Muscle of leg (tissue), 11 donors: ENCODE results near the gene SCYL3. TPM values are rescaled to one million over a fixed set of nuclear protein-coding genes. Genes with fewer than 3 reads are reported as not detected.
A peak's percentile ranks its signal among the peaks of the same experiment; 100 is the strongest.

Source experiments
- DNase-seq: peaks from one replicate; pipeline ENCODE4 v3.0.0; 2013
- H3K27ac ChIP-seq: one replicate; pipeline ENCODE4 v1.5.1; 2013; ENCODE audit warnings: mild to moderate bottlenecking, low read length, control low read depth
- H3K27me3 ChIP-seq: one replicate; pipeline ENCODE4 v1.6.1; 2013; ENCODE audit warnings: low read length; ENCODE audit not compliant: control insufficient read depth, insufficient read depth
- H3K36me3 ChIP-seq: one replicate; pipeline ENCODE4 v1.6.1; 2013; ENCODE audit warnings: low read length; ENCODE audit not compliant: control insufficient read depth, insufficient read depth
- H3K4me1 ChIP-seq: one replicate; pipeline ENCODE4 v1.6.1; 2013; ENCODE audit warnings: low read length; ENCODE audit not compliant: control insufficient read depth, insufficient read depth
- H3K4me3 ChIP-seq: one replicate; pipeline ENCODE4 v1.5.1; 2013; ENCODE audit warnings: low read length, control low read depth
- H3K9me3 ChIP-seq: replicated peaks from 2 replicates; pipeline ENCODE4 v1.6.1; 2013; ENCODE audit warnings: low read depth, low read length; ENCODE audit not compliant: control insufficient read depth
- WGBS: methylation state at CpG from one replicate; pipeline ENCODE4 v1.1.5; 2013; ENCODE audit warnings: missing lambda C conversion rate; ENCODE audit not compliant: insufficient coverage; 5-methylcytosine and 5-hydroxymethylcytosine counted together
- polyA plus RNA-seq, 8 donors: library from polyadenylated mRNA; unstranded; fragments of 120-200 nt; gene quantifications; one replicate each; pipeline versions ENCODE4 v1.2.1 to v1.2.3, GENCODE V29; 2013; ENCODE audit warnings: inconsistent platforms in 1 of 8, low replicate concordance in 1 of 8; ENCODE audit not compliant: insufficient read length in 8 of 8, insufficient read depth in 1 of 8
- total RNA-seq: library from RNA; stranded (reverse); fragments of 120-200 nt; gene quantifications from one replicate; pipeline ENCODE4 v1.2.4, GENCODE V29; 2013

SCYL3 gene
- total and polyA plus RNA-seq, 9 donors, result 7.5 to 10.3 (median 8.8) TPM

DNA sequence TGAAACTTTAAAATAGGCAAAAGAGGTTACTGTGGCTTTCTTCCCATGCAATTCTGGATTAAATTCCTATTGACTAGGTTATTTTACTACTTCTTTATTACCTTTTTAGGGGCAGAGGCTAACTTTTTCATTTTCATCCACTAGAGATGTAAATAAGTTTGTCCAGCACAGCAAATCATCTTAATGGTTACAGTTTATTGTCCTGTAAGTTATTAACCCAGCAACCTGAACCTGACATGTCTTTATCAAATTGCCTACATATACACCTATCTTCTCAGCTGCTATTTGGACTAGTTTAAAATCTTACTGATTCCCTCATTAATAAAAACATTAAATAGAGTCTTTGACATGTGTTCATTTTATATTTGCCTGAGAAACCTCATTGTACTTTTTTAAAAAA lies 6.9 kb upstream of the SCYL3 start:
- Histone ChIP-seq H3K27ac (no peak overlapping the region), H3K4me1 (no peaks in the 10 kb centered on the region), H3K27me3 (peaks cover 11% of the 10 kb centered on the region), H3K4me3 (no peak overlapping the region), H3K9me3 (no peaks in the 10 kb centered on the region), H3K36me3 (no peaks in the 10 kb centered on the region)
- DNase-seq, result no peak

DNA sequence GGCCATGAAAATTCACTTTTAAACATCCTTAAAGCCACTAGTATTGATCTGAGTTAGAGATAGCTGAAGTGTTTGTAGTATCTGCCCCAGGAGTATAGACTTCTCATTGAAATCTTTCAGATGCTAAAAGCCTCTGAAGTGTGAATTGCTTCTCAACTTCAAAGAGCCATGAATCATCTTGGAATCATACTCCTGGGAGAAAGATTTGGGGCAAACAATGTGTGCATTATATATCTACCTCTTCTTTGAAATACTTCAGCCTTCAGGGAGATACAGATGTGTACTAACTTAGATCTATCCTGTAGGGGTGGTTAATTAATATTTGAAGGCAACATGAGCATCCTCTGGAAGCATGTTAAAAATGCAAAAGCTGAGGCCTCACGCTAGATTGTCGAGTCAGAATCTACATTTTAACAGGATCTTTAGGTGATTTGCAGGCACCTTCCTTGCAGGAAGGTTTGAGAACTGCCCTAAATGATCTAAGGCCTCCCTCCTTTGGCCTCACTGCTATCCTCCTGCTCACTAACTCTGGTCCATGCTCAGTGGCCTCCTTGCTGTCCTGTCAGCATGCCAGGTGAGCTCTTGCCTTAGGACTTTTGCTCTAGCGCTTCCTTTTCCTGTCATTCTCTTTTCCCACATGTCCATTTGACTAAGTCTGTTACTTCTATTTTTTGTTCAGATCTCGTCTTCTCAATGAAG lies 6.0 kb upstream of the SCYL3 start:
- DNase-seq, result no peak
- H3K9me3 ChIP-seq, result no peaks in the 10 kb centered on the region
- H3K27ac ChIP-seq, result no peak overlapping the region
- H3K4me3 ChIP-seq, result no peak overlapping the region
- WGBS, result 67% methylated on average over 4 of the region's 4 CpGs
- H3K27me3 ChIP-seq, result peaks cover 11% of the 10 kb centered on the region
- H3K36me3 ChIP-seq, result no peaks in the 10 kb centered on the region
- H3K4me1 ChIP-seq, result peaks cover under 1% of the 10 kb centered on the region

DNA sequence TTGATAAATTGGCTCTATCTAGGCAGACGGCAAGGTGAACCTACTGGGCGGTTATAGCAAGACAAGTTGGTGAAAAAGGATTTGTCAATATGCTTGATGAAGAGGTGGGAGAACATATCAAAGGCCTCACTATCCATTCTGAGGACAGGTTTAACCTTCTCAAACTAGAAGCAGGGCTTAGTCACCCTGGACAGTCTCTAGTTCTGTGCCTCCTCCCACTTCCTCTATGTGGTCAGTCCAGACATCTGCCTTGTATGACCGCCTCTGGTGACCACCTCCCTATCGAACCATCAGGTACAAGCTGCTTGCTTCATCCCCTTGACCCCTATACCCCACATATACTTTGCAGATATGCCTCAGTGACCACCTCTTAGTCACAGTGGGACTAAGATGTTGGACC lies 2.3 kb upstream of the SCYL3 start:
- WGBS, result 89% methylated on average over 1 of the region's 4 CpGs

DNA sequence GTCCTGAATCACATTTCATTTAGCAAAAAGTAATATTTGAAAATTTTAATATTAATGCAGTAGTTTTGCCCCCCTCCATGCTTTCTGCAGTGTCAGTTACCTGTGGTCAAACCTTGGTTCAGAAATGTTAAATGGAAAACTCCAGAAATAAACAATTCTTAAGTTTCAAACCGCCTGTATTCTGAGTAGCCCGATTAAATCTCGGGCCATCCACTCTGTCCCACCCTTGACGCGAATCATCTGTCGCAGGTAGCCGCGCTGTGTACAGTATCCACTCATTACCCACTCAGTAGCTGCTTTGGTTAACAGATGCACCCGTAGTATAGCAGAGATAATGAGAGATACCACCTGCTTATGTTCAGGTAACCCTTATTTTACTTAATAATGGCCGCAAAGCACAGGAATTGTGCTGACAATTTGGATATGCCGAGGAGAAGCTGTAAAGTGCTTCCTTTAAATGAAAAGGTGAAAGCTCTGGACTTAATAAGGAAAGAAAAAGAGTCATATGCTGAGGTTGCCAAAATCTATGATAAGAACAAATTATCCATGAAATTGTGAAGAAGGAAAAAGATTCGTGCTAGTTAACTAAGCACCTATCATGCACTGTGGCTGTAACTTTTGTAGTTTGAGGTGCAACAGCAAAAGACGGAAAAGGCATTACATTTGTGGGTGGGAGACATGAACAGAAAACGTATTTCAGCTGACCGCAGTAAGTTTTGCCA lies 889 bp upstream of the SCYL3 start:
- DNase-seq, result peak; percentile 11
- Histone ChIP-seq H3K4me3 (peak overlapping the region; percentile 84), H3K4me1 (peaks cover 9% of the 10 kb centered on the region), H3K27me3 (peaks cover 8% of the 10 kb centered on the region), H3K36me3 (no peaks in the 10 kb centered on the region), H3K9me3 (no peaks in the 10 kb centered on the region), H3K27ac (peak overlapping the region; percentile 97)
- 37% methylated on average over 12 of the region's 15 CpGs for WGBS

More for the DNA sequence above, 2.3 kb upstream of the SCYL3 start:
- Histone ChIP-seq H3K27me3 (peaks cover 11% of the 10 kb centered on the region), H3K9me3 (no peaks in the 10 kb centered on the region), H3K36me3 (no peaks in the 10 kb centered on the region), H3K27ac (no peak overlapping the region), H3K4me3 (no peak overlapping the region), H3K4me1 (peaks cover 9% of the 10 kb centered on the region)
- DNase-seq, result no peak

DNA sequence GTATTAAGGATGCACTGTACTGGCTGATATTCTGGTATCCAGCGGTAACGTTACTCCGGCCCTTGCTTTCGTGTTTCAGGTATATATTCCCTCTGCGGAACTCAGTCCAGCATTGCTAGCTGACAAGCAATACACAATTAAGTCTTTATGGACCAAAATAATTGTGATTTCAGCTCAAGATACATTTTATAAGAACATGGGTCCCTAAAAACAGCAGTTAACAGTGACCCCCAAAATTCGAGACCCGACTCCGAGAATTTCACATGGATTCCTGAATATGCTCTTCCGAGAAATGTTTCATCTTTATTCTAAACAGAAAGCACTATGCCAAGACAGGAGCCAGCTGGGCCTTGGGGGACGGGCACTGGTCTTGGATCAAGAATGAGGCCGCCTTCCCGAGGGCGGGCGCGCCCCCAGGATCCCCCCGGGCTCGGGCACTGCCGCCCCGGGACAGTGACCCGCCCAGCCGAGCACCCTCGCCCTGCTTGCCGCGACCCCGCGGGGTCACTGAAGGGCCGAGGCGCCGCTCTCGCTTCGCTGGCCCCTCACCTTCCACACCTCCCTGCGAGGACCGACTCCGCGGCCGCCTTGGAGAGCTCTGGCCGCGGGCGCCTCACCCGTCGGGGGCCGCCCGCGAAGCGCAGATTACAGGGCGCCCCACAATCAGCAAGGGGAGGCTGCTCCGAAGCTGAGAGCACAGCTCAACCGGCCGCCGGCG lies 610 bp downstream of the SCYL3 start:
- H3K27ac ChIP-seq, result peak overlapping the region; percentile 97
- whole genome bisulfite sequencing, result 0% methylated on average over 46 of the region's 51 CpGs
- no peaks in the 10 kb centered on the region for H3K9me3 ChIP-seq
- H3K36me3 ChIP-seq, result peaks cover 2% of the 10 kb centered on the region
- H3K27me3 ChIP-seq, result peaks cover 8% of the 10 kb centered on the region
- H3K4me3 ChIP-seq, result peak overlapping the region; percentile 84
- peak; percentile 66 for DNase-seq
- peaks cover 9% of the 10 kb centered on the region for H3K4me1 ChIP-seq

DNA sequence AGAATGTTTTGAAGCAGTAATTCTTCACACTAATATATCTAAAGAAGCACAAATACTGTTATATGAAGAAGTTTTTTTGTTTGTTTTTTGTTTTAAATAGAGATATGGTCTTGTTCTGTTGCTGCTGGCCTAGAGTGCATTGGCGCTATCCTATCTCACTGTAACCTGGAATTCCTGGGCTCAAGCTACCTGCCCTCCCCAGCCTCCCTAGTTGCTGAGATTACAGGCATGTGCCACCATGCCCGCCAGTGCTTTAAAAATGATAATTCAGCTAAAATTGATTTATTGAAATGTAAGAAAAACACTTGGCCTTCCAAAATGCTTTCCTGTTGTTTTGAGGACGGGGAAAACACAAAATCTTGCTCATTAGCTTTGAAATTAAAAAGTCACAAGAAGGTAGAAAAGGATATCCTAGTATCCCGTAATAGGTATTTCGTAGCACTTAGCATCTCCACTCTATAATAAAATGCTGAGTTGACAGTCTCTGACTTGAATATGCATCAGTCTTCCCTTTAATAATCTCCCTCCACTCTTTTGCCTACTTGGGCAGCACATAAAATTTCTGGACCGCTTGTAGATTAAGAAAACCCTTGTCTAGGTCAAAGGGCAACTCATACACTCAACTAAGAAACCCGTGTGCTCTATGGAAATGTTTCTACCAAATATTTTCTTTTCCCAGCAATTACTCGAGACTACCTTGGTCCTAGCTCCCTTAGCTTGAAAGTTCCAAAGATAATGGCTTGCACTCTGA lies 1.3 kb downstream of the SCYL3 start:
- Histone ChIP-seq H3K27ac (peak overlapping the region; percentile 97), H3K4me3 (peak overlapping the region; percentile 84), H3K27me3 (peaks cover 8% of the 10 kb centered on the region), H3K4me1 (peaks cover 9% of the 10 kb centered on the region), H3K36me3 (peaks cover 2% of the 10 kb centered on the region), H3K9me3 (no peaks in the 10 kb centered on the region)
- DNase-seq, result no peak
- 82% methylated on average over 2 of the region's 8 CpGs for WGBS

DNA sequence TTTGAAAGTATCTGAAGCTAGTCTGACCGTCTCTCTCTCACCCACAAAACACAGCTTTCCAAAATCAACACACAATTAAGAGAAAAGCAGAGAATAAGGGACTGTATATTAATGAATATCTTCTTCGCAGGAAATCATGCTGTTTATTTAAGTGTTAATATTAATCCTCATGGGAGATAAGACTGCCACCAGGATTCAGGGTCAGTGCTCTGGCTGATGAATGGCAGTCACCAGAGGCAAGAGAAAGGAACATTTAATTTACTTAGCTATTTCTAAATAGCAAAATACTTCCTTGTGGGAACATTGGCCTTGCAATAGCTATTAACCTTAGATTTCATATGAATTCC lies 2.2 kb downstream of the SCYL3 start:
- no peak for DNase-seq
- Histone ChIP-seq H3K36me3 (peaks cover 2% of the 10 kb centered on the region), H3K4me3 (no peak overlapping the region), H3K9me3 (no peaks in the 10 kb centered on the region), H3K27me3 (peaks cover 3% of the 10 kb centered on the region), H3K27ac (no peak overlapping the region), H3K4me1 (peaks cover 9% of the 10 kb centered on the region)
- no CpG with 5 or more reads among the region's 2 CpGs for WGBS

DNA sequence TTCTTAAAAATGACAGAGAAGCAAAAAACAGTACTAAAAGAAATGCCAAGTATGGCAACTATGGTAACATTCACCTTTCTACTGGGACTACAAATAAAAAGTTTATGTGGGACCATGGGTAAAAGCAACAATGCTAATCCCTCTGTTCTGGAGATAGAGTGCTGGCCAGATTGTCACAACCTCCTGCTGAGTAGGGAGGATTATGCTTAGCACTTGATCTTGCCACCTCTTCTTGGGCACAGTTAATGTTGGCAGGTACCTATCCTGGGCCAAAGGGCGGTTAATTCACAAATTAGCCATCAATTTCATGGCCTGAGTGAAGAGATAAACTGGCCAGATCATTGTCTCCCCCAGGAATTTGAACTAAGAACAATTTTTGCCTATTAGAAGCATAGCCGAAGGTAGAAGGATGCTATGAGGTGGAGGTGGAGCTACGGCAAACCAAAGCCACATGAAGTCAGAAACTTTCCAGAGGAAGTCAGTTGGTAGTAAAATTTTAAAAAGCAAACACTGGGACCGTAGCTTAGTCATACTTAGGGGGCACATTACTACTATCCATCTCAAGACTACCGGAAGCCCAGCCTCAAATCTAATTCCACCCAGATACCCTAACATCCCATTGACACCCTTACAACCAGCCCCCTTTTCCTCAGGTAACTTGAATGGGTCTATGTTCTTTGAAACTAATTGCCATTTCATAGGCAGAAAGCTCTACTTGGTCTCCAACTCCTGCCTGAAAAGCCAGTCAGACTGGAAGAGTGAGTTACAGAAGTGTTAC lies 2.7 kb downstream of the SCYL3 start:
- H3K27me3 ChIP-seq, result no peaks in the 10 kb centered on the region
- peaks cover 9% of the 10 kb centered on the region for H3K4me1 ChIP-seq
- no peak overlapping the region for H3K4me3 ChIP-seq
- H3K36me3 ChIP-seq, result peaks cover 5% of the 10 kb centered on the region
- H3K9me3 ChIP-seq, result no peaks in the 10 kb centered on the region
- DNase-seq, result no peak
- H3K27ac ChIP-seq, result no peak overlapping the region
- WGBS, result 78% methylated on average over 4 of the region's 5 CpGs

DNA sequence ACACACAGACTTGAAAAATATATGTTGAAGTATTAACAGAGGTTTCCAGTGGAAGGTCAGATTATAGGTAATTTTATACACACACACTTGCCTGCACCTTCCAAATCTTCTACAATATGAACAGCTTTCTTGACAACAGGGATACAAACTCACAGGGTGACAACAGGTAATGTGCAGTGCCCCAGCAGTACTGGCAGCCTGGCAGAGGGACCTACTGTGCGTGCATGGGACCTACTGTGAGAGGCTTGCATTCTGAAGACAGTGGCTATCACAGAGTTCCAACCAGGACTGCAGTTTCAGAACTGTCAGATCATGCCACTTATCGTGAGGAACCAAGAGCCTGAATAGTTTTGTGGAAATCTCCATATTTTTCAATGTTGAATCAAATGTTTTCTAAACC lies 3.8 kb downstream of the SCYL3 start:
- Histone ChIP-seq H3K27me3 (no peaks in the 10 kb centered on the region), H3K9me3 (no peaks in the 10 kb centered on the region), H3K27ac (no peak overlapping the region), H3K4me1 (peaks cover 9% of the 10 kb centered on the region), H3K4me3 (no peak overlapping the region), H3K36me3 (peaks cover 5% of the 10 kb centered on the region)
- WGBS, result 100% methylated on average over 1 of the region's 2 CpGs
- no peak for DNase-seq
